Uterus (tissue), 4 donors: Measurements from ENCODE around the gene SLC4A4. TPM values are rescaled to one million over a fixed set of nuclear protein-coding genes. Genes with fewer than 3 reads are reported as not detected.

Experiments
- DNase-seq, 2 donors: peaks; one replicate each; pipeline ENCODE4 v3.0.0-alpha.2; 2019 to 2020
- H3K27ac ChIP-seq, 2 donors: fragments of 200-600 bp; sonication (generic); 1 replicate in 1 of 2; 2 replicates in 1 of 2; pipeline ENCODE4 v1.5.1; 2016 to 2018
- H3K27me3 ChIP-seq, 2 donors: fragments of 200-600 bp; sonication (generic); one replicate each; pipeline ENCODE4 v1.5.1; 2018 to 2019; ENCODE audit warnings: control low read depth in 1 of 2
- H3K36me3 ChIP-seq, 2 donors: fragments of 200-600 bp; sonication (generic); one replicate each; pipeline ENCODE4 v1.5.1; 2019; ENCODE audit warnings: control low read depth in 1 of 2
- H3K4me1 ChIP-seq, 2 donors: fragments of 200-600 bp; sonication (generic); one replicate each; pipeline ENCODE4 v1.5.1; 2018 to 2019; ENCODE audit warnings: control low read depth in 1 of 2
- H3K4me3 ChIP-seq, 2 donors: fragments of 200-600 bp; sonication (generic); 1 replicate in 1 of 2; 2 replicates in 1 of 2; pipeline ENCODE4 v1.5.1; 2018 to 2019; ENCODE audit warnings: mild to moderate bottlenecking in 1 of 2
- H3K9me3 ChIP-seq, 2 donors: fragments of 200-600 bp; sonication (generic); one replicate each; pipeline ENCODE4 v1.5.1; 2019; ENCODE audit warnings: control low read depth in 1 of 2
- POLR2A ChIP-seq, 2 donors: fragments of 450-650 bp; IDR thresholded peaks; one replicate each; pipeline ENCODE4 v1.6.1; 2016; ENCODE audit warnings: antibody characterized with exemption in 2 of 2, mild to moderate bottlenecking in 1 of 2, moderate library complexity in 1 of 2
- intact Hi-C: fragments of 100-400 bp; cut with DNase I; formaldehyde crosslinking; loops from one replicate; pipeline ENCODE4 v1.15.1; 2023; ENCODE audit warnings: low total_unique reads
- total RNA-seq, 4 donors: library from RNA; depleted of rRNA in 3 of 4; stranded (reverse); fragments of >200 nt in 3 of 4; gene quantifications; one replicate each; pipeline versions ENCODE4 v1.1.0 to v1.2.4, GENCODE V29; 2014 to 2023
- TF ChIP-seq, protein P1 (sequence below), 4 experiments: fragments of 200-600 bp in 2 of 4; fragments of 450-650 bp in 2 of 4; sonication (generic) in 2 of 4; IDR thresholded peaks; one replicate each; pipeline ENCODE4 v1.5.1; 2016 to 2019; ENCODE audit warnings: antibody characterized with exemption in 4 of 4, mild to moderate bottlenecking in 2 of 4, moderate library complexity in 1 of 4
- donor health status: DM: yes; HTN: yes; CAD: no.

Gene SLC4A4
- total RNA-seq, 4 donors from 2014 or later = 0.29 to 9.0 (median 0.87) TPM

DNA sequence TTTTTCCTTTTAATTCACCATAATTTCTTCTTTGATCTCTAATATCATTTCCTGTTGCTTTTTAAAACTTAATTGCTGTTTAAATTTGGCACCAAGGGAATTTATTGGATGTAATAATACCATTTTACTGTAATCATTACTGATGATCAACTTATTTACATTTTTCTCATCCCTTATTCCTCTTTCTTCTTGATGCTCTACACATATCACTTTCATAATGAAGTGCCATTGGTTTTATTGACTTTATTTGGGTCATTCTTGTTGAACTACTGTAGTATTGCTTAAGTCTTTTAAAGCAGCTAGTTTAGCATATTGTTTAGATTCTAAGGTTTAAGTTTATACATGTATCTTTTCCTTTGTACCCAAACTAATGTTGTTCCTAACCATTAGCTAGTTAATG lies 130.7 kb downstream of the SLC4A4 start:
- intact Hi-C loops = no loop called here
- no peaks in the 10 kb centered on the region for H3K36me3 ChIP-seq

GRCh38 chr4:71470524-71470923 lies 131.7 kb downstream of the SLC4A4 start:
- Histone ChIP-seq H3K9me3 (no peaks in the 10 kb centered on the region), H3K4me1 (no peaks in the 10 kb centered on the region), H3K4me3 (no peak overlapping the region), H3K36me3 (no peaks in the 10 kb centered on the region), H3K27ac (no peak overlapping the region), H3K27me3 (no peaks in the 10 kb centered on the region)
- no peak for DNase-seq
- TF ChIP-seq, protein P1, sequence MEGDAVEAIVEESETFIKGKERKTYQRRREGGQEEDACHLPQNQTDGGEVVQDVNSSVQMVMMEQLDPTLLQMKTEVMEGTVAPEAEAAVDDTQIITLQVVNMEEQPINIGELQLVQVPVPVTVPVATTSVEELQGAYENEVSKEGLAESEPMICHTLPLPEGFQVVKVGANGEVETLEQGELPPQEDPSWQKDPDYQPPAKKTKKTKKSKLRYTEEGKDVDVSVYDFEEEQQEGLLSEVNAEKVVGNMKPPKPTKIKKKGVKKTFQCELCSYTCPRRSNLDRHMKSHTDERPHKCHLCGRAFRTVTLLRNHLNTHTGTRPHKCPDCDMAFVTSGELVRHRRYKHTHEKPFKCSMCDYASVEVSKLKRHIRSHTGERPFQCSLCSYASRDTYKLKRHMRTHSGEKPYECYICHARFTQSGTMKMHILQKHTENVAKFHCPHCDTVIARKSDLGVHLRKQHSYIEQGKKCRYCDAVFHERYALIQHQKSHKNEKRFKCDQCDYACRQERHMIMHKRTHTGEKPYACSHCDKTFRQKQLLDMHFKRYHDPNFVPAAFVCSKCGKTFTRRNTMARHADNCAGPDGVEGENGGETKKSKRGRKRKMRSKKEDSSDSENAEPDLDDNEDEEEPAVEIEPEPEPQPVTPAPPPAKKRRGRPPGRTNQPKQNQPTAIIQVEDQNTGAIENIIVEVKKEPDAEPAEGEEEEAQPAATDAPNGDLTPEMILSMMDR (IDR thresholded peaks at IDR 0.05) = no peak
- no peak for TF ChIP-seq POLR2A (IDR thresholded peaks at IDR 0.05)
- intact Hi-C loops = no loop called here

More for the DNA sequence above, 130.7 kb downstream of the SLC4A4 start:
- no peak for DNase-seq
- no peak for TF ChIP-seq POLR2A (IDR thresholded peaks at IDR 0.05)
- TF ChIP-seq, protein P1 (IDR thresholded peaks at IDR 0.05) = no peak
- Histone ChIP-seq H3K27ac (no peak overlapping the region), H3K4me3 (no peak overlapping the region), H3K27me3 (no peaks in the 10 kb centered on the region), H3K4me1 (no peaks in the 10 kb centered on the region), H3K9me3 (no peaks in the 10 kb centered on the region)

DNA sequence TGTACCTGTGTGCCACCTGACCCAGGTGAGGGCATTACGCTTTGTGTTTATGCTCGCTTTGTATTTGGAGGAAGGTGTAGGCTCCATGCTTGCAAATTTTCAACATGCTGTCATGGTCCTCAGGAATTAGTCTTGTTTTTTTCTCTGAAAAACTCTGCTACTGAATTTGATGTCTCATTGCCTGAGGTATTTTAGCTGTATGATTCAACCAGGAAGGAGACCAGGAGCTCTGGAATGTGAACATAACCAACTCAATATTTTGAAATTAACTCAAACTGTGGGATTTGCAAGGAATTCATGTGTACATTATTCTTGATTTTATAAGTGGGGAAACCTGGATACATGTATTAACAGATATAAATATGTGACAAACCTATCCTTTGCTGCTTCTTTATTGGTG lies 134.1 kb downstream of the SLC4A4 start:
- H3K36me3 ChIP-seq = no peaks in the 10 kb centered on the region
- H3K4me1 ChIP-seq = no peaks in the 10 kb centered on the region
- no peaks in the 10 kb centered on the region for H3K9me3 ChIP-seq
- no peak overlapping the region for H3K27ac ChIP-seq
- DNase-seq = no peak
- TF ChIP-seq POLR2A (IDR thresholded peaks at IDR 0.05) = no peak
- TF ChIP-seq, protein P1 (IDR thresholded peaks at IDR 0.05) = no peak
- intact Hi-C loops = no loop called here
- no peak overlapping the region for H3K4me3 ChIP-seq
- H3K27me3 ChIP-seq = no peaks in the 10 kb centered on the region

DNA sequence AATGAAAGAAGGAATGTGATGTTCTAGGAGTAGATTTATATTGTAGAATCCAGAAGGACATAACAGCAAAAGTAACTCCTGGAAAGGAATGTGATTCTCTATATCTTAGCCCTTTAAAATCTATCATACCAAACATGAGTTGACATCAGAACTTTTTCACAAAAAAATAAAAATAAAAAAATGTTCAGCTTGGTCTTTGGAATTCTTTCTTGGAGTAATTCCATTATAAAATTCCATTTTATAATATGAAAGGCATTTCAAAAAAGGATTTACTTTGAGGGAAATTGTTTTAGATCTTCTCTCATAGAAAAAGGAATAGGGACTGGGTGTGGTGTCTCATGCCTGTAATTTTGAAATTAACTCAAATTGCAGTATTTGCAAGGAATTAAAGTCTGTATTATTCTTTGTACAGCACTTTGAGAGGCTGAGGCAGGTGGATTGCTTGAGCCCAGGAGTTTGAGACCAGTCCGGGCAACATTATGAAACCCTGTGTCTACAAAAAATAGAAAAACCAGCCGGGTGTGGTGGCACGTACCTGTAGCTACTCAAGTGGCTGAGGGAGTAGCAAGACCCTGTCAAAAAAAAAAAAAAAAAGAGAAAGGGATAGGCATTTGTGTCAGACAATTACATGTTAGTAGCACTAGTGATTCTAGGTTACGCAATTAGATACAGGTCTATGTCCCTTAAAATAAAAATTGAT lies 134.9 kb downstream of the SLC4A4 start:
- TF ChIP-seq, protein P1 (IDR thresholded peaks at IDR 0.05) = no peak
- TF ChIP-seq POLR2A (IDR thresholded peaks at IDR 0.05) = no peak
- H3K4me1 ChIP-seq = no peaks in the 10 kb centered on the region
- no peaks in the 10 kb centered on the region for H3K9me3 ChIP-seq
- no peak overlapping the region for H3K27ac ChIP-seq
- intact Hi-C loops = no loop called here
- no peaks in the 10 kb centered on the region for H3K36me3 ChIP-seq
- no peak for DNase-seq
- H3K27me3 ChIP-seq = no peaks in the 10 kb centered on the region
- H3K4me3 ChIP-seq = no peak overlapping the region

GRCh38 chr4:71474731-71475130 lies 135.9 kb downstream of the SLC4A4 start:
- no peak for DNase-seq
- TF ChIP-seq, protein P1 (IDR thresholded peaks at IDR 0.05) = no peak
- TF ChIP-seq POLR2A (IDR thresholded peaks at IDR 0.05) = no peak
- Histone ChIP-seq H3K27ac (no peak overlapping the region), H3K9me3 (no peaks in the 10 kb centered on the region), H3K4me3 (no peak overlapping the region), H3K27me3 (no peaks in the 10 kb centered on the region), H3K36me3 (no peaks in the 10 kb centered on the region), H3K4me1 (no peaks in the 10 kb centered on the region)
- intact Hi-C loops = no loop called here
